IPS-18a (cell line): ENCODE results near the gene NEDD4L.
"Not testable (repeated sequence)": the region's sequence is repeated elsewhere in the genome, so short reads cannot be mapped to it uniquely, and the experiment has no call there.

ENCODE experiments used
- H3K27ac ChIP-seq: one replicate; pipeline ENCODE4 v1.5.1; 2013; ENCODE audit warnings: low read length
- H3K27me3 ChIP-seq: one replicate; pipeline ENCODE4 v1.6.1; 2013; ENCODE audit warnings: mild to moderate bottlenecking, low read length; ENCODE audit not compliant: control insufficient read depth, insufficient read depth
- H3K36me3 ChIP-seq: one replicate; pipeline ENCODE4 v1.6.1; 2013; ENCODE audit warnings: low read depth, low read length; ENCODE audit not compliant: control insufficient read depth
- H3K4me1 ChIP-seq: one replicate; pipeline ENCODE4 v1.6.1; 2013; ENCODE audit warnings: low read depth, low read length; ENCODE audit not compliant: control insufficient read depth
- H3K4me3 ChIP-seq: one replicate; pipeline ENCODE4 v1.5.1; 2013; ENCODE audit warnings: low read length
- H3K9ac ChIP-seq: one replicate; pipeline ENCODE4 v1.6.1; 2013; ENCODE audit warnings: mild to moderate bottlenecking, low read length, moderate library complexity
- H3K9me3 ChIP-seq: one replicate; pipeline ENCODE4 v1.6.1; 2013; ENCODE audit warnings: low read depth, low read length; ENCODE audit not compliant: control insufficient read depth

NEDD4L gene

DNA sequence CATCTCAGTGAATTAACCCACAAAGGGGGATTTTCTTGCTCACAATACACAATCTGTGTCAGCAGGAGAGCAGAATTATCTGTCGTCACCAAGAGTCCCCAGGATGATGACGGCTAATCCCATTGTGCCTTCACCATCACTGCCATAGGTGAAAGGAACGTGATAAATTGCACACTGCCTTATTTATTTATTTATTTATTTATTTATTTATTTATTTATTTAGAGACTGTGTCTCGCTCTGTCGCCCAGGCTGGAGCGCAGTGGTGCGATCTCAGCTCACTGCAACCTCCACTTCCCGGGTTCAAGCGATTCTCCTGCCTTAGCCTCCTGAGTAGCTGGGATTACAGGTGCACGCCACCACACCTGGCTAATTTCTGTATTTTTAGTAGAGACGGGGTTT is 238.8 kb downstream of the NEDD4L start:
- not testable (repeated sequence) for H3K27ac ChIP-seq, H3K36me3 ChIP-seq, H3K4me3 ChIP-seq, H3K9ac ChIP-seq, H3K9me3 ChIP-seq, H3K27me3 ChIP-seq, H3K4me1 ChIP-seq

DNA sequence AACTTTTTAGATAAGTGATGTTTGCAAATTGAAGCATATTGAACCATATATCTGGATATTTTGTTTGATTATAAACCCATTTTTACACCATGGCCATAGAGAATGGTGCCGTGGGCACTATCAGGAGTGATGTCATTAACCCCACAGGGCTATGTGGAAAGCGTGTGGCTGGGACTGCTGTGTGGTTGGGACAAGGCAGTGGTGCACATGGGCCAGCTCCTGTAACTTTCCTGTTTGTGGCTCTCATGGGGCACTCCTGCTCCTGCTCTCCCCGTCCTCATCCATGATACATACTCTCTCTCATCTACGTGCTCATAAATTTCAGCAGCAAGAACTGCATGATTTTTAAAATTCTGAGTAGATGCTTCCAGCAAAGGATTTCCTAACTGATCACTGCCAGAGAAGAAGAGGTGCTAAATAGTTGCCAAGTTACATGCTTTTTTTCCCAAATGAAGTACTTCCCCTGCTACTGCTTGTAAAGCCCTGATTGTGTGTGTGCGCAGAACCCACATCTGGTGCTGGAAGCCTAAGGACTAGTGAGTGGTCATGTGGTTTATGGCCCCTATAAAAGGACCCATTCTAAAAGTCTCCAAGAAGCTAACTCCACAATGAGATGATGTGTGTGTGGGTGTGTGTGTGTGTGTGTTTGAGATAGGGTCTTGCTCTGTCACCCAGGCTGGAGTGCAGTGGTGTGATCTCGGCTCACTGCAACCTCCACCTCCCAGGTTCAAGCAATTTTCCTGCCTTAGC is 240.8 kb downstream of the NEDD4L start:
- Histone ChIP-seq H3K9ac (no peak overlapping the region), H3K4me1 (peaks cover 22% of the 10 kb centered on the region), H3K4me3 (no peak overlapping the region), H3K27ac (no peak overlapping the region), H3K9me3 (no peaks in the 10 kb centered on the region), H3K36me3 (no peaks in the 10 kb centered on the region), H3K27me3 (no peaks in the 10 kb centered on the region)

DNA sequence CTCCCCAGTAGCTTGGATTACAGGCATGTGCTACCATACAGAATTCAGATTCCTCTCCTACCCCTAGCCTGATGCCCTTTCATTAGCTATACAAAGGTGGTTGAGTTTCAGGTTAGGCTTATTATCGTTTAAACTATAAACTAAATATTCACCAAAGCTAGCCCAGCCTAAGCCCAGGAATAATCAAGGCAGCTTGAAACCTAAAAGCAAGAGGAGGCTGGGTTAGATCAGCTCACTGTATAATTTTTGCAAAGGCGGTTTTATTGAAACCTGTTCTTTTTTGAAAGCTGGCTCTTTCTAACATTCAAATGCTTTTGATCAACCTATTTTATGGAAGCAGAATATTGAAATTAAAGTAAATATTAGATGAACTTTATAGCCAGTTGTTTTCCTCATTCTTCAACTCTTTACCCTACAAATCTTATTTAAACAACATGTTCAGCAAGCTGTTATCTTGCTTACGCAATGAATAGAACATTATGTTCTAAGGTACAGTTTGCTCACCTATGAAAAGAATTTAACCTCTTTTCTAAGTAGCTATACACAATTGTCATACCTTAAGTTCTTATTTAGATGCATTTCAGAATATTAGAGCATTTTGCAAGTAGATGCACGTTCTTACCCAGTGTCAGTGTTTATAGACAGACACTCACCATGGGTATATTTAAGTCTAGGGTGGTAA is 241.6 kb downstream of the NEDD4L start:
- Histone ChIP-seq H3K9ac (no peak overlapping the region), H3K36me3 (no peaks in the 10 kb centered on the region), H3K27ac (no peak overlapping the region), H3K4me1 (peaks cover 22% of the 10 kb centered on the region), H3K4me3 (no peak overlapping the region), H3K27me3 (no peaks in the 10 kb centered on the region), H3K9me3 (no peaks in the 10 kb centered on the region)

DNA sequence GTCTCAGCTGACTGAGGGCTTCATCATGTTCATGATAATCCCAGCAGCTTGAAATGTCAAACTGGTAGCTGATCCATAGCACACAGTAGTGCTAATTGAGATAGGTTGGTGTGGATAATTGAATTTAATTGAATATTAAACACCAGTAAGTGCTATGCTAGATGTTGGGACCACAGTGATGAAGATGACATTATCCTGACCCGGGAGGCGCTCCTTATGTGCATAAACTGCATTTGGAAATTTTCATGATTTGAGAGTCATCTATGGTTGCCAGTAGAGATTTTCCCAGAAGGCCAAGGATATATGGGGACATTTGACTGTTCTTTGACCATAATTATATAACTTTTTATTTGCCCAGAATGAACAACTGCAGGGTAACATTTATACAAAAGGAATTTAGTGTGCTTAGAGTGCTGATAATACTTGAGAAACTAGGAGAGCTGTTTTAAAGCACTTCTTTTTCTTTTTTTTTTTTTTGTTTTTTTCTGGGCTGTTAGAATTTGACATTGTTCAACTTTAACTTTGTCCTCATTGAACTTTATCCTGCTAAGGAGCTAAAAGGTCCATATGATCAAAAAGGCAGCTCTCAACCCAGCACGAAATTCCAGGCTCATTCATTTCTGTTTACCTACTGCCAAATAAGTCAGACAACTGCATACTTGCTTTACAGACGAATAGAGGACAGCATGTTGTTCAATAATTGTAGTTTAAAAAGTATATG is 242.8 kb downstream of the NEDD4L start:
- H3K27ac ChIP-seq, result no peak overlapping the region
- H3K9me3 ChIP-seq, result no peaks in the 10 kb centered on the region
- peaks cover 22% of the 10 kb centered on the region for H3K4me1 ChIP-seq
- H3K27me3 ChIP-seq, result no peaks in the 10 kb centered on the region
- H3K36me3 ChIP-seq, result no peaks in the 10 kb centered on the region
- no peak overlapping the region for H3K4me3 ChIP-seq
- no peak overlapping the region for H3K9ac ChIP-seq

DNA sequence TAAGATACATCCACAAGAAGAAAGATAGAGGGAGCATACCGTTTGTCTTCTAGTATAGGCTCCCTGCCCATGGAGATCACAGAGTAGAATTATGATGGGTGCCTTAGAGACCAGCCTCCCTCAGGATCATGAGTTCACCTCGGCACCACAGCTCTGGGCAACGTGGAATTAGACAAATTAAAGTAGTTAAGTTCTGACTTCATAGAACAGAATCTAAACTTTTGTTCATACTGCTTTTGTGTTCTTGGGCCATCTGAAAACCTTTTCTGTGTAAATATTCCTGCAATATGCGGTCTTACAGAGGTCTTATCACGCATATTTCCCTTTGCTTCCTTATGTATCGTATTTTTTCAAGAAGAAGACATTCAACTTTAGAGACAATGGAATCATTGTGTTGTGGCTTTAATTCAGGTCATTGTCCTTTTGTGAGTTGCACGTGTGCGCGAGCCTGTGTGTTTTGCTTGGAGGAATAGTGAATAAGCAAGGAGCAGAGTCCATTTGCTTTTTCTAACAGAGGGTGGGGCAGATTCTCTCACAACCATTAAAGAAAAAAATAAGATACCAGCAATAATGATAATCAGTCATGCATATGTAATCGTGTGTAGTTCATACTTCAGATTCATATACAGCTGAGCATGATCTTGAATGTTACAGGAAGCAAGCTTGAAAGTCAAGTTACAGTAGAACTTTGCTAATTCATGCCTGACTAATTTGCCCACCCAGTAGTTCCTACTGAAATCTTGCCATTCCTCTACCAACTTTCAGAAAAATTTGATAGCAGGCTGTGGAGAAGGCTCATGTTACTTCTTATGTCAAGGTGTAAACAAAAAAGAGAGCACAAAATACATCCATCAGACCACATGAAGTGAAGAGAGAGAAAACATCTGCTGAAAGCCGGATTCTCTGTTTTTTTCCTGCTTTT is 243.6 kb downstream of the NEDD4L start:
- no peaks in the 10 kb centered on the region for H3K27me3 ChIP-seq
- H3K27ac ChIP-seq, result no peak overlapping the region
- no peaks in the 10 kb centered on the region for H3K9me3 ChIP-seq
- H3K4me1 ChIP-seq, result peaks cover 22% of the 10 kb centered on the region
- H3K36me3 ChIP-seq, result no peaks in the 10 kb centered on the region
- no peak overlapping the region for H3K9ac ChIP-seq
- no peak overlapping the region for H3K4me3 ChIP-seq

DNA sequence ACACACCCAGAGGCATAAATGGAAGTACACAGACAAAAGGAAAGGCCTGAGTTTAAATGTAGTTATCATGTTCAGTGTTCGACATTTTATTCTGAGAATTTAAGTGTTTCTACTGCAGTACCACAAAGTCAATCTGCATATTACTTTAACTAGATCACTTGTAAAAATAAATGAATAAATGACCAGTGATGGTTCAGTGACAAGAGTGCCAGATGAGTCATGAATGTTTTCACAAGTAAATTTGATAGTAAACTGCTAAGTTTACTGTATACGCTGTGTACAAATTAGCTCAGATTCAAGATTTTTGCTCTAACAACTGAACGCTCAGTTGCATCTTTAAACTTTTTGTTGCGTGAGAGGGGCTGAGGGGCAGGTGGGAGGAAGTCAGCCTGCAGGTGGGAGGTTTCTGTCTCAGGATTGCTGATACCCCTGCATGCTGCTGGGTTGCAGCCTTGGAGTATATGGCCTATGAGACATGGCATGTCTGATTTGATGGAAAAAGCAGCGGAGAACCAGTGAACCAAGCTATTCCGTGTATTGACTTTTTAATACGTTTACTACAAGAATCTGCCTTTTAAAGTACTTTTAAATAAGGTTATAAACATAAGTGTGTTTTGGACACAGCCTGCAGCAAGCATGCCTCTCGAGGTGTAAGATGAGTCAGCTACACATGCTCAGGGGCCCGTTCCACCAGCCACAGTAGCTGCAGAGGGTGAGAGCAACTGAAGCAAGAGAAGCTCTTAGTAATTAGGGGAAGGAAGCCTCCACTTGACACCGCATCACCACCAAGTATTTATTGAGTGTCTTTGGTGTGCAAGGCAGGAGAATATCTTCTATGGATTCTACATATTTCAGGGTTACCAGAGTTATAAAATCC is 245.1 kb downstream of the NEDD4L start:
- no peaks in the 10 kb centered on the region for H3K9me3 ChIP-seq
- peaks cover 22% of the 10 kb centered on the region for H3K4me1 ChIP-seq
- no peak overlapping the region for H3K27ac ChIP-seq
- no peak overlapping the region for H3K4me3 ChIP-seq
- H3K27me3 ChIP-seq, result no peaks in the 10 kb centered on the region
- no peaks in the 10 kb centered on the region for H3K36me3 ChIP-seq
- H3K9ac ChIP-seq, result no peak overlapping the region

DNA sequence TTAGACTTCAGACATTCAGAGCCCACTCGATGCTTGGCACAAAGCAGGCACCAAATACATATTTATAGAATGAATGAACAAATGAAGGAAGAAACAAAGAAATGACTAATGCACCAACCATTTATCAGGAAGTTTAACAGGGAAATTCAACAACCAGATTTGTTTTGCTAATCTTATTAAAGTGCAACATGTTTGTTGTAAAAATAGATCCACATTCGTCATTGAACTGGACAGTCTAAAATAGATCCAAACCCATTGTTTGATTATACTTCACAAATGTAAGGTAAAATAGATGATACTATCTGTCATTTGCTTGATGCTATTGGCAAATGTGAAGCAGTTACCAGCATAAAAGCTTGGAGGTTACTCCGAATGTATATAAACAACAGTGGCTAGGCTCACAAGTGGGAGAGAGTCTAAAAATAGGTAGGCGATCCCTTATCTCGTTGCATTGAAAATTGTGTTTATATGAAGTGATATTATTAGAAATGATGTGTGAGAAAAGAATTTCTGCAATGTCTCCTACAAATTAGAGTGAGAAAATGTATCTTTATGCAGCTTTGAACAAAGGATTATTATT is 246.2 kb downstream of the NEDD4L start:
- Histone ChIP-seq H3K4me3 (no peak overlapping the region), H3K27me3 (no peaks in the 10 kb centered on the region), H3K4me1 (peaks cover 22% of the 10 kb centered on the region), H3K27ac (no peak overlapping the region), H3K9ac (no peak overlapping the region), H3K9me3 (no peaks in the 10 kb centered on the region), H3K36me3 (no peaks in the 10 kb centered on the region)

DNA sequence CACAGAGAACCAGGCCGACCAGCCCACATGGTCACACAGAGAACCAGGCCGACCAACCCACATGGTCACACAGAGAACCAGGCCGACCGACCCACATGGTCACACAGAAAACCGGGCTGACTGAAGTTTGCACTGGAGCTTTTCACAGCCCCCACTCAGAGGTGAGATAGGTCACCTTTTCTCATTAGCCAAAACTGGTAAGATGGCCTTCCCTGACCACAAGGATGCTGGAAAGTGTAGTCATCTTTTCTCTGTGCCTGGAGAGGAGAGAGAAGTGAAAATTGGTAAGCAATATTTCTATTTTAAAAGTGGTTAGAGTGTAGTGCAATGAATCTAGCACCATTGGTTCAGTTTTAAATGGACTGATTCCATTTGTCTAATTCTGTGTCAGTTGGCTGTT is 247.1 kb downstream of the NEDD4L start:
- H3K9ac ChIP-seq, result no peak overlapping the region
- H3K4me3 ChIP-seq, result no peak overlapping the region
- H3K4me1 ChIP-seq, result peaks cover 22% of the 10 kb centered on the region
- H3K9me3 ChIP-seq, result no peaks in the 10 kb centered on the region
- H3K36me3 ChIP-seq, result no peaks in the 10 kb centered on the region
- no peaks in the 10 kb centered on the region for H3K27me3 ChIP-seq
- H3K27ac ChIP-seq, result no peak overlapping the region

DNA sequence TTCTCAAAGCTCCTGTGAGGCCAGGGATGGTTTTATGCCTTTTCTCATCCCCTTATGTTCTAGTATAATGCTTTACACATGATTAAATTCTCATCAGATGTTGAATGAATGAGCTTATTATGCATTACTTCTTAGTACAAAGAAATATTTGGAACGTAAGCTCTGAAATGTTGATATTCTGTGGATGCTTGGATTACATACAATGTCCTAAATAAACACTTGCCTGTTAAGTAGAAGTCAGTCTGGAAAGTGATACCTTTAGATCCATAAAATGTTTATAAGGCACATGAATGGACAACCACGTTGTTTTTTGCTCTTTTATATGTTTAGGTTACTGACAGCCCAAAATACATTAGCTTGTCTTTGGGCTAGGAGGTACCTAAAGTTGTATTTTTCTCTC is 248.6 kb downstream of the NEDD4L start:
- no peak overlapping the region for H3K9ac ChIP-seq
- H3K27ac ChIP-seq, result no peak overlapping the region
- H3K27me3 ChIP-seq, result no peaks in the 10 kb centered on the region
- H3K36me3 ChIP-seq, result no peaks in the 10 kb centered on the region
- H3K4me3 ChIP-seq, result no peak overlapping the region
- peaks cover 16% of the 10 kb centered on the region for H3K4me1 ChIP-seq
- H3K9me3 ChIP-seq, result no peaks in the 10 kb centered on the region

DNA sequence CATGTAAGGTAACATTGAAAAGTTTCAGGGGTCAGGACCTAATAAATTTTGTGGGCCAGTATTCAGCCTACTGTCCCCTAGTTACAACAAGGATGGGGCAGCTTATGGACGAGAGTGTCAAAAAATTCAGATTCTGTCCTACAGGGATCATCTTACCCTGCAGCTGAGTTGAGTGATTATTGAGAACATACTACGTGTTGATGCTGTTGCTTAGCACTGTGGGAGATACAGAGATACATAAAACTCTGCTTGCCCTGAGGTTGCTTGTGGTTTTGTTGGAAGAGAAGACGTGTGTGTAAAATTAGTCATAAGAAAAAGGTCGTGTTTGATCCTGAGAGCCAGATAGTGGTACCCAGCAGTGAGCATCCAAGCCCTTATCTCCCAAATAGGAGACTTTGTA is 253.2 kb downstream of the NEDD4L start:
- Histone ChIP-seq H3K4me1 (no peaks in the 10 kb centered on the region), H3K27ac (no peak overlapping the region), H3K27me3 (no peaks in the 10 kb centered on the region), H3K4me3 (no peak overlapping the region), H3K9me3 (no peaks in the 10 kb centered on the region), H3K36me3 (no peaks in the 10 kb centered on the region), H3K9ac (no peak overlapping the region)
